ENCODE measurements around the gene MAP3K7.

MAP3K7 gene

GRCh38 chr6:90465686-90466085 is 121.2 kb downstream of the MAP3K7 start:
- H3K4me3 ChIP-seq (ENCODE audit: low read length) = no peak overlapping the region
- no peaks in the 10 kb centered on the region for H3K27me3 ChIP-seq (ENCODE audit: control insufficient read depth, low read length)
- TF ChIP-seq EZH2phosphoT487 (IDR thresholded peaks at IDR 0.05; ENCODE audit: borderline replicate concordance, low read length) (no peak), CTCF (IDR thresholded peaks at IDR 0.05; ENCODE audit: low read depth, low read length, poor library complexity, severe bottlenecking) (no peak)
- H3K79me2 ChIP-seq (ENCODE audit: control insufficient read depth, low read length) = no peaks in the 10 kb centered on the region
- no peaks in the 10 kb centered on the region for H3K9me3 ChIP-seq (ENCODE audit: control insufficient read depth, insufficient read depth, low read length)
- H3F3A ChIP-seq (ENCODE audit: control insufficient read depth, insufficient read depth) = peaks cover 4% of the 10 kb centered on the region; the same call in 1 of the 2 replicates
- no peak overlapping the region for H3K27ac ChIP-seq (ENCODE audit: low read depth, low read length)
- peaks cover 24% of the 10 kb centered on the region for H3K4me1 ChIP-seq (ENCODE audit: control insufficient read depth, low read length)
- H3K9me2 ChIP-seq (replicated peaks; ENCODE audit: control insufficient read depth, low read length) = no peaks in the 10 kb centered on the region
- no peaks in the 10 kb centered on the region for H4K20me1 ChIP-seq (ENCODE audit: control insufficient read depth, insufficient read depth, low read depth, low read length)
- H3K4me2 ChIP-seq (ENCODE audit: low read length) = no peak overlapping the region
- H3K36me3 ChIP-seq (ENCODE audit: control insufficient read depth, low read length) = no peaks in the 10 kb centered on the region

- H3K4me1 ChIP-seq (ENCODE audit: control insufficient read depth, low read length) = peaks cover 36% of the 10 kb centered on the region
- TF ChIP-seq EZH2phosphoT487 (IDR thresholded peaks at IDR 0.05; ENCODE audit: borderline replicate concordance, low read length) = no peak
- H3K36me3 ChIP-seq (ENCODE audit: control insufficient read depth, low read length) = no peaks in the 10 kb centered on the region
- no peaks in the 10 kb centered on the region for H3K79me2 ChIP-seq (ENCODE audit: control insufficient read depth, low read length)
- H3K9me2 ChIP-seq (replicated peaks; ENCODE audit: control insufficient read depth, low read length) = no peaks in the 10 kb centered on the region
- H3K4me3 ChIP-seq (ENCODE audit: low read length) = no peak overlapping the region
- no peaks in the 10 kb centered on the region for H3K9me3 ChIP-seq (ENCODE audit: control insufficient read depth, insufficient read depth, low read length)
- no peaks in the 10 kb centered on the region for H4K20me1 ChIP-seq (ENCODE audit: control insufficient read depth, insufficient read depth, low read depth, low read length)
- no peak overlapping the region for H3K27ac ChIP-seq (ENCODE audit: low read depth, low read length)
- no peak overlapping the region for H3K4me2 ChIP-seq (ENCODE audit: low read length)
- no peaks in the 10 kb centered on the region for H3K27me3 ChIP-seq (ENCODE audit: control insufficient read depth, low read length)
- 0 out of 2 replicates have a peak, but pooled peaks cover 2% of the 10 kb centered on the region for H3F3A ChIP-seq (ENCODE audit: control insufficient read depth, insufficient read depth)
Measured at GRCh38 chr6:90464507-90464906, 122.4 kb downstream of the MAP3K7 start.

GRCh38 chr6:90463874-90464273 is 123.0 kb downstream of the MAP3K7 start:
- Histone ChIP-seq H3K27me3 (ENCODE audit: control insufficient read depth, low read length) (no peaks in the 10 kb centered on the region), H4K20me1 (ENCODE audit: control insufficient read depth, insufficient read depth, low read depth, low read length) (no peaks in the 10 kb centered on the region), H3K4me2 (ENCODE audit: low read length) (peak overlapping the region; percentile 40), H3K9me2 (replicated peaks; ENCODE audit: control insufficient read depth, low read length) (no peaks in the 10 kb centered on the region), H3K27ac (ENCODE audit: low read depth, low read length) (no peak overlapping the region), H3K79me2 (ENCODE audit: control insufficient read depth, low read length) (no peaks in the 10 kb centered on the region), H3K36me3 (ENCODE audit: control insufficient read depth, low read length) (no peaks in the 10 kb centered on the region), H3F3A (ENCODE audit: control insufficient read depth, insufficient read depth) (0 out of 2 replicates have a peak, but pooled peaks cover 2% of the 10 kb centered on the region), H3K9me3 (ENCODE audit: control insufficient read depth, insufficient read depth, low read length) (no peaks in the 10 kb centered on the region), H3K4me3 (ENCODE audit: low read length) (peak overlapping the region; percentile 37), H3K4me1 (ENCODE audit: control insufficient read depth, low read length) (peaks cover 42% of the 10 kb centered on the region)
- TF ChIP-seq EZH2phosphoT487 (IDR thresholded peaks at IDR 0.05; ENCODE audit: borderline replicate concordance, low read length) (no peak), CTCF (IDR thresholded peaks at IDR 0.05; ENCODE audit: low read depth, low read length, poor library complexity, severe bottlenecking) (no peak)

Measured in DOHH2 (cell line).